ENCODE data around the gene CLOCK. TPM values are rescaled to one million over a fixed set of nuclear protein-coding genes. Genes with fewer than 3 reads are reported as not detected.
"Not testable (repeated sequence)": the region's sequence is repeated elsewhere in the genome, so short reads cannot be mapped to it uniquely, and the experiment has no call there.

CLOCK gene
- 30.2 and 35.9 TPM in 2 replicates for total RNA-seq (ENCODE audit: low replicate concordance)

GRCh38 chr4:55546756-55547465 is at the start of gene CLOCK:
Gene CLOCK (minus strand): TSS chr4:55546909. CDS start chr4:55482785, 64,124 bp downstream.
- no peak for TF ChIP-seq EZH2phosphoT487 (IDR thresholded peaks at IDR 0.05)
- TF ChIP-seq CTCF (IDR thresholded peaks at IDR 0.05), result peak; percentile 60
- peak within 1 kb of the TSS; percentile 98 for H2AFZ ChIP-seq (replicated peaks)
- peaks cover 19% of the 10 kb centered on the region for H4K20me1 ChIP-seq (ENCODE audit: low read depth)
- peak within 1 kb of the TSS; percentile 84 for H3K27ac Mint-ChIP-seq
- H3K27ac ChIP-seq, result peak within 1 kb of the TSS; percentile 94
- peak within 1 kb of the TSS; percentile 97 for H3K4me3 Mint-ChIP-seq
- peak within 1 kb of the TSS; percentile 75 for H3K4me3 ChIP-seq
- peaks cover 18% of the 10 kb centered on the region for H3K4me1 ChIP-seq
- peak; percentile 96 for DNase-seq (ENCODE audit: low spot score)
- H3K9me3 ChIP-seq (ENCODE audit: low read depth), result no peaks in the 10 kb centered on the region
- H3F3A ChIP-seq (ENCODE audit: low read depth), result peaks cover 37% of the 10 kb centered on the region
- H3K9ac ChIP-seq, result peak within 1 kb of the TSS; percentile 18
- H3K36me3 Mint-ChIP-seq, result peaks cover 4% of the 10 kb centered on the region
- no peaks in the 10 kb centered on the region for H3K27me3 ChIP-seq
- H3K4me2 ChIP-seq, result peak within 1 kb of the TSS; percentile 96
- H3K27me3 Mint-ChIP-seq (ENCODE audit: insufficient read depth, low read depth), result peaks cover 4% of the 10 kb centered on the region
- no peaks in the 10 kb centered on the region for H3K36me3 ChIP-seq
- peaks cover 38% of the 10 kb centered on the region for H3K79me2 ChIP-seq (ENCODE audit: low read depth)
- H3K9me3 Mint-ChIP-seq, result no peaks in the 10 kb centered on the region
- H3K4me1 Mint-ChIP-seq, result peaks cover 33% of the 10 kb centered on the region

GRCh38 chr4:55592014-55592413 is 45.3 kb upstream of the CLOCK start, which contains the start of gene PDCL2:
Gene PDCL2 (minus strand): TSS chr4:55592245. CDS start chr4:55592109, 136 bp downstream.
- Histone ChIP-seq H2AFZ (replicated peaks) (no peak within 1 kb of the TSS), H3K79me2 (ENCODE audit: low read depth) (no peaks in the 10 kb centered on the region), H3K27ac (no peak within 1 kb of the TSS), H4K20me1 (ENCODE audit: low read depth) (no peaks in the 10 kb centered on the region), H3K9me3 (ENCODE audit: low read depth) (no peaks in the 10 kb centered on the region), H3K36me3 (no peaks in the 10 kb centered on the region), H3K9ac (no peak within 1 kb of the TSS), H3K4me1 (no peaks in the 10 kb centered on the region), H3K4me3 (no peak within 1 kb of the TSS), H3F3A (ENCODE audit: low read depth) (no peaks in the 10 kb centered on the region), H3K27me3 (no peaks in the 10 kb centered on the region), H3K4me2 (no peak within 1 kb of the TSS)
- H3K4me3 Mint-ChIP-seq, result no peak within 1 kb of the TSS
- peaks cover 2% of the 10 kb centered on the region for H3K4me1 Mint-ChIP-seq
- TF ChIP-seq CTCF (IDR thresholded peaks at IDR 0.05), result no peak
- no peak for TF ChIP-seq EZH2phosphoT487 (IDR thresholded peaks at IDR 0.05)
- no peak for TF ChIP-seq EZH2 (IDR thresholded peaks at IDR 0.05)
- peaks cover 7% of the 10 kb centered on the region for H3K9me3 Mint-ChIP-seq
- no peaks in the 10 kb centered on the region for H3K27me3 Mint-ChIP-seq (ENCODE audit: insufficient read depth, low read depth)
- DNase-seq (ENCODE audit: low spot score), result peak; percentile 7
- H3K36me3 Mint-ChIP-seq, result peaks cover 5% of the 10 kb centered on the region
- H3K27ac Mint-ChIP-seq, result no peak within 1 kb of the TSS

- H3K36me3 ChIP-seq, result no peaks in the 10 kb centered on the region
- H3F3A ChIP-seq (ENCODE audit: low read depth), result no peaks in the 10 kb centered on the region
- H3K4me3 ChIP-seq, result no peak overlapping the region
- Mint-ChIP-seq H3K27me3 (ENCODE audit: insufficient read depth, low read depth) (no peaks in the 10 kb centered on the region), H3K4me1 (peaks cover 2% of the 10 kb centered on the region), H3K36me3 (peaks cover 5% of the 10 kb centered on the region), H3K9me3 (peaks cover 17% of the 10 kb centered on the region), H3K4me3 (no peak overlapping the region), H3K27ac (no peak overlapping the region)
- H3K4me1 ChIP-seq, result no peaks in the 10 kb centered on the region
- H2AFZ ChIP-seq (replicated peaks), result no peak overlapping the region
- H3K79me2 ChIP-seq (ENCODE audit: low read depth), result no peaks in the 10 kb centered on the region
- no peaks in the 10 kb centered on the region for H4K20me1 ChIP-seq (ENCODE audit: low read depth)
- H3K4me2 ChIP-seq, result no peak overlapping the region
- H3K9ac ChIP-seq, result no peak overlapping the region
- TF ChIP-seq CTCF (IDR thresholded peaks at IDR 0.05) (no peak), EZH2 (IDR thresholded peaks at IDR 0.05) (no peak), EZH2phosphoT487 (IDR thresholded peaks at IDR 0.05) (no peak)
- H3K27me3 ChIP-seq, result no peaks in the 10 kb centered on the region
- no peak overlapping the region for H3K27ac ChIP-seq
- H3K9me3 ChIP-seq (ENCODE audit: low read depth), result peaks cover 3% of the 10 kb centered on the region
- no peak for DNase-seq (ENCODE audit: low spot score)
Observed at GRCh38 chr4:55588160-55588559, 41.5 kb upstream of the CLOCK start.

GRCh38 chr4:55582773-55583172 is 36.1 kb upstream of the CLOCK start:
- H3K27me3 Mint-ChIP-seq (ENCODE audit: insufficient read depth, low read depth), result not testable (repeated sequence)

More at GRCh38 chr4:55582773-55583172, 36.1 kb upstream of the CLOCK start:
- not testable (repeated sequence) for H3F3A ChIP-seq (ENCODE audit: low read depth); H2AFZ ChIP-seq (replicated peaks); DNase-seq (ENCODE audit: low spot score); H3K27ac ChIP-seq; H3K9ac ChIP-seq; H3K4me3 Mint-ChIP-seq; H3K4me2 ChIP-seq; H3K9me3 ChIP-seq (ENCODE audit: low read depth); H3K4me1 Mint-ChIP-seq; H4K20me1 ChIP-seq (ENCODE audit: low read depth); H3K36me3 Mint-ChIP-seq; H3K27ac Mint-ChIP-seq; H3K36me3 ChIP-seq; H3K79me2 ChIP-seq (ENCODE audit: low read depth); H3K4me3 ChIP-seq; H3K4me1 ChIP-seq; H3K27me3 ChIP-seq
- peaks cover 14% of the 10 kb centered on the region for H3K9me3 Mint-ChIP-seq

All from neural progenitor cell (in vitro differentiated cells).